NCI-H2107 treated with DMSO at 0.1 percent for 48 hours (cell line): ENCODE data around the gene GABRB3.
"Not testable (repeated sequence)": the region's sequence is repeated elsewhere in the genome, so short reads cannot be mapped to it uniquely, and the experiment has no call there.

Experiments used
- DNase-seq: peaks from one replicate; lab custom pipeline; 2025; ENCODE audit not compliant: unreplicated experiment; lab: John Stamatoyannopoulos, UW

GABRB3 gene

GRCh38 chr15:26736502-26737248 is 36.2 kb downstream of the GABRB3 start:
- DNase-seq, result no peak

- no peak for DNase-seq
These were observed 40.9 kb downstream of the GABRB3 start for GRCh38 chr15:26731965-26732364.

GRCh38 chr15:26729581-26729980 is 43.3 kb downstream of the GABRB3 start:
- peak; percentile 9 for DNase-seq

- DNase-seq, result no peak
These were observed 43.8 kb downstream of the GABRB3 start for GRCh38 chr15:26729030-26729429.

GRCh38 chr15:26724381-26725150 is 48.3 kb downstream of the GABRB3 start:
- DNase-seq, result no peak

GRCh38 chr15:26722621-26723160 is 50.2 kb downstream of the GABRB3 start:
- DNase-seq, result no peak

GRCh38 chr15:26721232-26721967 is 51.5 kb downstream of the GABRB3 start:
- DNase-seq, result no peak

GRCh38 chr15:26720546-26720945 is 52.3 kb downstream of the GABRB3 start:
- DNase-seq, result no peak

GRCh38 chr15:26719866-26720265 is 53.0 kb downstream of the GABRB3 start:
- DNase-seq, result not testable (repeated sequence)

- DNase-seq, result no peak
These were observed 56.8 kb downstream of the GABRB3 start for GRCh38 chr15:26716069-26716468.

- no peak for DNase-seq
These were observed 59.4 kb downstream of the GABRB3 start for GRCh38 chr15:26713498-26713897.

- DNase-seq, result peak; percentile 18
These were observed 60.5 kb downstream of the GABRB3 start for GRCh38 chr15:26712335-26712734.

GRCh38 chr15:26711445-26711844 is 61.4 kb downstream of the GABRB3 start:
- DNase-seq, result no peak

- peak; percentile 7 for DNase-seq
These were observed 70.5 kb downstream of the GABRB3 start for GRCh38 chr15:26702381-26702780.

GRCh38 chr15:26698555-26698954 is 74.3 kb downstream of the GABRB3 start:
- no peak for DNase-seq

GRCh38 chr15:26697913-26698312 is 75.0 kb downstream of the GABRB3 start:
- DNase-seq, result no peak

GRCh38 chr15:26691249-26691648 is 81.6 kb downstream of the GABRB3 start:
- DNase-seq, result no peak

- no peak for DNase-seq
These were observed 82.1 kb downstream of the GABRB3 start for GRCh38 chr15:26690778-26691177.

- DNase-seq, result no peak
These were observed 83.4 kb downstream of the GABRB3 start for GRCh38 chr15:26689462-26689861.

- DNase-seq, result no peak
These were observed 86.2 kb downstream of the GABRB3 start for GRCh38 chr15:26686547-26687187.

GRCh38 chr15:26682598-26683164 is 90.2 kb downstream of the GABRB3 start:
- DNase-seq, result no peak
